SK-N-MC (cell line): Measurements from ENCODE around the gene TMEM184B.

Experiments
- DNase-seq: peaks from one replicate; pipeline ENCODE4 v3.0.0-alpha.2; 2011; ENCODE audit warnings: low read depth, low spot score
- H3K27ac ChIP-seq: fragments of 200-600 bp; sonication (generic); 2 replicates; pipeline ENCODE4 v1.5.1; 2016; ENCODE audit warnings: mixed run types
- H3K36me3 ChIP-seq: fragments of 200-600 bp; sonication (generic); 2 replicates; pipeline ENCODE4 v1.6.1; 2017; ENCODE audit warnings: antibody characterized with exemption, low read length, mixed read lengths; ENCODE audit not compliant: insufficient read depth
- H3K4me3 ChIP-seq: fragments of 200-600 bp; sonication (generic); 2 replicates; pipeline ENCODE4 v1.5.1; 2016
- H3K9ac ChIP-seq: fragments of 200-600 bp; sonication (generic); 2 replicates; pipeline ENCODE4 v1.8.0; 2017; ENCODE audit warnings: mixed run types, mixed read lengths; ENCODE audit not compliant: insufficient read length
- H3K9me3 ChIP-seq: fragments of 200-600 bp; sonication (generic); 2 replicates; pipeline ENCODE4 v1.6.1; 2017; ENCODE audit warnings: low read depth, mild to moderate bottlenecking, antibody characterized with exemption, low read length, moderate library complexity, mixed read lengths
- EZH2 ChIP-seq: fragments of 200-600 bp; sonication (generic); IDR thresholded peaks from one replicate; pipeline ENCODE4 v1.6.1; 2017; ENCODE audit warnings: antibody characterized with exemption
- FOXP2 ChIP-seq: optimal IDR thresholded peaks from 2 replicates; pipeline ENCODE3; 2011; ENCODE audit warnings: mild to moderate bottlenecking, moderate library complexity; ENCODE audit not compliant: insufficient read depth; ENCODE audit errors: extremely low read length, control extremely low read depth
- POLR2AphosphoS5 ChIP-seq: IDR thresholded peaks from 2 replicates; pipeline ENCODE4 v1.6.1; 2012; ENCODE audit warnings: mild to moderate bottlenecking, low read depth, low read length, borderline replicate concordance

TMEM184B gene

GRCh38 chr22:38222797-38223119, 50.1 kb downstream of the TMEM184B start:
- no peak for DNase-seq
- no peak overlapping the region for H3K9ac ChIP-seq
- TF ChIP-seq EZH2 = no peak
- TF ChIP-seq POLR2AphosphoS5 = no peak
- no peak for TF ChIP-seq FOXP2
- no peak overlapping the region for H3K27ac ChIP-seq
- no peaks in the 10 kb centered on the region; the same call in 1 of the 2 replicates for H3K36me3 ChIP-seq
- H3K4me3 ChIP-seq = no peak overlapping the region
- no peaks in the 10 kb centered on the region for H3K9me3 ChIP-seq

- Histone ChIP-seq H3K27ac (no peak overlapping the region), H3K36me3 (no peaks in the 10 kb centered on the region; the same call in 1 of the 2 replicates)
- no peak for DNase-seq
Measured at GRCh38 chr22:38221908-38222796, 50.7 kb downstream of the TMEM184B start.

GRCh38 chr22:38221407-38221806, 51.4 kb downstream of the TMEM184B start:
- TF ChIP-seq EZH2 = no peak
- TF ChIP-seq POLR2AphosphoS5 = no peak
- TF ChIP-seq FOXP2 = no peak
- Histone ChIP-seq H3K9ac (no peak overlapping the region), H3K27ac (no peak overlapping the region), H3K9me3 (no peaks in the 10 kb centered on the region), H3K4me3 (no peak overlapping the region), H3K36me3 (no peaks in the 10 kb centered on the region; the same call in 1 of the 2 replicates)
- no peak for DNase-seq

More at GRCh38 chr22:38221908-38222796, 50.7 kb downstream of the TMEM184B start:
- Histone ChIP-seq H3K9ac (no peak overlapping the region), H3K9me3 (no peaks in the 10 kb centered on the region), H3K4me3 (no peak overlapping the region)
- TF ChIP-seq POLR2AphosphoS5 = no peak
- no peak for TF ChIP-seq FOXP2

- no peak for DNase-seq
- Histone ChIP-seq H3K36me3 (no peaks in the 10 kb centered on the region; the same call in 1 of the 2 replicates), H3K4me3 (no peak overlapping the region), H3K9me3 (no peaks in the 10 kb centered on the region), H3K27ac (no peak overlapping the region), H3K9ac (no peak overlapping the region)
- TF ChIP-seq POLR2AphosphoS5 (no peak), EZH2 (no peak), FOXP2 (no peak)
Measured at GRCh38 chr22:38220653-38221386, 52.0 kb downstream of the TMEM184B start.

GRCh38 chr22:38220163-38220562, 52.6 kb downstream of the TMEM184B start:
- Histone ChIP-seq H3K9ac (no peak overlapping the region), H3K36me3 (no peaks in the 10 kb centered on the region; the same call in 1 of the 2 replicates), H3K27ac (no peak overlapping the region), H3K4me3 (no peak overlapping the region), H3K9me3 (no peaks in the 10 kb centered on the region)
- no peak for DNase-seq
- TF ChIP-seq FOXP2 = no peak
- no peak for TF ChIP-seq EZH2
- no peak for TF ChIP-seq POLR2AphosphoS5

GRCh38 chr22:38219632-38220031, 53.2 kb downstream of the TMEM184B start:
- H3K36me3 ChIP-seq = no peaks in the 10 kb centered on the region; the same call in 1 of the 2 replicates
- H3K9ac ChIP-seq = no peak overlapping the region
- no peak overlapping the region for H3K4me3 ChIP-seq
- no peak for TF ChIP-seq EZH2
- TF ChIP-seq FOXP2 = no peak
- TF ChIP-seq POLR2AphosphoS5 = no peak
- no peak overlapping the region for H3K27ac ChIP-seq
- H3K9me3 ChIP-seq = no peaks in the 10 kb centered on the region
- DNase-seq = no peak

GRCh38 chr22:38218661-38219622, 53.9 kb downstream of the TMEM184B start:
- no peak for DNase-seq
- H3K9me3 ChIP-seq = no peaks in the 10 kb centered on the region
- no peak overlapping the region for H3K9ac ChIP-seq
- no peak for TF ChIP-seq FOXP2
- no peak for TF ChIP-seq POLR2AphosphoS5
- no peak for TF ChIP-seq EZH2
- H3K36me3 ChIP-seq = no peaks in the 10 kb centered on the region; the same call in 1 of the 2 replicates
- no peak overlapping the region for H3K4me3 ChIP-seq
- H3K27ac ChIP-seq = no peak overlapping the region
